MM.1S (cell line): Measurements from ENCODE around the gene BAIAP3.

Experiments
- CTCF ChIP-seq: fragments of 300-600 bp; sonication (generic); IDR thresholded peaks from 2 replicates; pipeline ENCODE4 v1.5.1; 2016; ENCODE audit warnings: antibody characterized with exemption, low read length, mixed read lengths
- EZH2 ChIP-seq: fragments of 300-600 bp; sonication (generic); optimal IDR thresholded peaks from 2 replicates; pipeline ENCODE3; 2017; ENCODE audit warnings: low read depth, mild to moderate bottlenecking, antibody characterized with exemption, low read length, mixed read lengths

GRCh38 chr16:1289477-1289866 lies 44.0 kb upstream of the BAIAP3 start:
- TF ChIP-seq CTCF (no peak), EZH2 (no peak)
